ENCODE data around the gene LRP10.

DNA sequence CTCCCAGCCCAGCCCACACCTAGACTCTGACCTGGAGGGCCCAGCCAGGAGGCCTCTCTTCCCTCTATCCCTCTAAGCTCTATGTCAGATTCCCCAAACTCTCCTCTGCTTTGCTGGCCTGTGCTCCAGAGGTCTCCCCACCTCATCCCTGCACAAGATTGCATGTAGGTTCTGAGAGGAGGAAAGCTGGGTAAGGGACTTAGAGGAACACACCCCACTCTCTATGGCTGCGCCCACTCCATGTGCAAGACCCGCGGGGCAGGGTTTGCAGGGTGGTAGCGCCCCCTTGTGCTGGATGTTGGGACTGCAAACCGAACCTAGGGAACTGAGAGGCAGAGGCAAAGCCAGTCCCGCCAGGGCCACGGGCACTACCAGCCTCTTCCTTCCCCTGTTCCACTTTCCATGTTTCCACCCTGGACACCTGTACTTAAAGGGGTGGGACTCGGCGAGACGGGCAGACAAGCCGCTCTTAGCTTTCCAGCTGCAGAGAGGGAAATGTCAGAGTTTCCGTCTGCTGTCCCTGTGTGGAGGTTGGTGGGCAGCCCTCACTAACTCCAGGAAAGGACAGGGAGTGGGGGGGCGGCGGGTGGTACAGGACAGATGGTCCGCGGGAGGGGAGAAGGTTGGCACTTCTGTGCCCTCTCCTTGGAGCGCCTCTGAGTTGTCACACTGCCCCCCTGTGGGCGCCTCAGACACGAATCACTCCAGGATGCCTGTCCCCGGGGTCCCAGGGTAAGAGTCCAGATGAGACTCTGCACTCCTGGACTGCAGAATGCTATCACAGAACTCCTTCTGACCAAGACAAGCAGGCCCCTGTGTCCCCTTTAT lies 18.4 kb upstream of the LRP10 start:
- TF ChIP-seq, protein P1, sequence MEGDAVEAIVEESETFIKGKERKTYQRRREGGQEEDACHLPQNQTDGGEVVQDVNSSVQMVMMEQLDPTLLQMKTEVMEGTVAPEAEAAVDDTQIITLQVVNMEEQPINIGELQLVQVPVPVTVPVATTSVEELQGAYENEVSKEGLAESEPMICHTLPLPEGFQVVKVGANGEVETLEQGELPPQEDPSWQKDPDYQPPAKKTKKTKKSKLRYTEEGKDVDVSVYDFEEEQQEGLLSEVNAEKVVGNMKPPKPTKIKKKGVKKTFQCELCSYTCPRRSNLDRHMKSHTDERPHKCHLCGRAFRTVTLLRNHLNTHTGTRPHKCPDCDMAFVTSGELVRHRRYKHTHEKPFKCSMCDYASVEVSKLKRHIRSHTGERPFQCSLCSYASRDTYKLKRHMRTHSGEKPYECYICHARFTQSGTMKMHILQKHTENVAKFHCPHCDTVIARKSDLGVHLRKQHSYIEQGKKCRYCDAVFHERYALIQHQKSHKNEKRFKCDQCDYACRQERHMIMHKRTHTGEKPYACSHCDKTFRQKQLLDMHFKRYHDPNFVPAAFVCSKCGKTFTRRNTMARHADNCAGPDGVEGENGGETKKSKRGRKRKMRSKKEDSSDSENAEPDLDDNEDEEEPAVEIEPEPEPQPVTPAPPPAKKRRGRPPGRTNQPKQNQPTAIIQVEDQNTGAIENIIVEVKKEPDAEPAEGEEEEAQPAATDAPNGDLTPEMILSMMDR (IDR thresholded peaks at IDR 0.05) = peak; percentile 91 to 99 (median 97)
- no peak for TF ChIP-seq POLR2AphosphoS5 (IDR thresholded peaks at IDR 0.05)
- TF ChIP-seq EP300 (IDR thresholded peaks at IDR 0.05) = no peak
- peak in 1 of 4 donors; percentile 10 for TF ChIP-seq POLR2A (IDR thresholded peaks at IDR 0.05)

All from upper lobe of left lung (tissue), 4 donors.